ENCODE results near the gene STKLD1.

Gene STKLD1

GRCh38 chr9:133346021-133346785 is 30.0 kb upstream of the STKLD1 start:
- DNase-seq: no peak

- no peak for DNase-seq
Observed at GRCh38 chr9:133347515-133347984, 28.6 kb upstream of the STKLD1 start.

GRCh38 chr9:133347985-133348717 is 28.0 kb upstream of the STKLD1 start, which contains the start of the genes MED22 and RPL7A:
Gene MED22, minus strand, starts transcription at chr9:133348131. Its CDS starts 1,469 bp downstream, at chr9:133346662.
Gene RPL7A, plus strand, starts transcription at chr9:133348218. Its CDS starts 26 bp downstream, at chr9:133348244.
- DNase-seq: peak; percentile 97

- DNase-seq: no peak
Observed at GRCh38 chr9:133348718-133349573, 27.2 kb upstream of the STKLD1 start.

GRCh38 chr9:133349965-133350616 is 26.1 kb upstream of the STKLD1 start:
- no peak for DNase-seq

GRCh38 chr9:133351526-133351907 is 24.6 kb upstream of the STKLD1 start:
- DNase-seq: no peak

- peak; percentile 73 for DNase-seq
Observed at GRCh38 chr9:133351908-133352634, 24.1 kb upstream of the STKLD1 start.

- no peak for DNase-seq
Observed at GRCh38 chr9:133352635-133353340, 23.4 kb upstream of the STKLD1 start.

DNA sequence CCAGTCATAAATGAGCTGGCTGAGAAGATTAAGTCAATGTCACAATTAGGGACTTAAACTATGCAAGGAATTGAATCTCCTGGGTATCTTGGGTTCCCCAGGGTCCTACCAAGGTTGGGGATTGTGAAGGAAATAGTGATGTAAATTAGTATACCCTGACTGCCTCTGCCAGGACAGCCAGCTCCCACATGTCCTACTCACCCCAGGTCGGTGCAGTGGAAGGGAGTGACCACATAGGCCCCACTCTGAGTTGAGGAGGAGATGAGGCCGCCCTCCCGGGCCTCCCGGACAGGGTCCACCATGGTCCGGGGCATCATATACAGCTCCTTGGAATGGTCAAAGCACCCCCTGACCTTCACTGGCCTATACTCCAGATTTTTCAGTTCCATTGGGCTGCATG is 22.6 kb upstream of the STKLD1 start:
- DNase-seq: no peak

- DNase-seq: no peak
Observed at GRCh38 chr9:133354766-133355165, 21.4 kb upstream of the STKLD1 start.

DNA sequence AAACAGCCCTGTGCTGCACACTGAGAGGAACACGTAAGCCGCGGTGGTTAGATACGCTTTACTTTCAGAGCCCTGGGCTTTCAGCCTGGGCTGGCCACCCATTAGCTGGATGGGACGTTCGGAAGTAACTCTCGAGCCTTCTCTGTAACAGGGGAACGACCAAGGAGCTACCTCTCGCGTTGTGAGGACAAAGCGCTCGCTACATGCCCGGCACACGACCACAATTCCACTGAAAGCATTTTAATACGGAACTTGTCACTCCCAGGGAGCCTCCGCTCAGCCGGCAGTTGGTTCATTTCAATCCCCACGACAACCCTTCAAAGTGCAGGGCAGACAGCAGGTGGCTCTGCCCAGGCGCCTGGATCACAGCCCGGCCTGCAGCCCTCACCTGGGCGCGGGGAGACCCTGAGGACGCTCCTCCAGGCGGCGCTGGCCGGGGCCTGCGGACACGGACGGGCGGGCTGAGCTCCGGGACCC is 20.2 kb upstream of the STKLD1 start:
- DNase-seq: no peak

DNA sequence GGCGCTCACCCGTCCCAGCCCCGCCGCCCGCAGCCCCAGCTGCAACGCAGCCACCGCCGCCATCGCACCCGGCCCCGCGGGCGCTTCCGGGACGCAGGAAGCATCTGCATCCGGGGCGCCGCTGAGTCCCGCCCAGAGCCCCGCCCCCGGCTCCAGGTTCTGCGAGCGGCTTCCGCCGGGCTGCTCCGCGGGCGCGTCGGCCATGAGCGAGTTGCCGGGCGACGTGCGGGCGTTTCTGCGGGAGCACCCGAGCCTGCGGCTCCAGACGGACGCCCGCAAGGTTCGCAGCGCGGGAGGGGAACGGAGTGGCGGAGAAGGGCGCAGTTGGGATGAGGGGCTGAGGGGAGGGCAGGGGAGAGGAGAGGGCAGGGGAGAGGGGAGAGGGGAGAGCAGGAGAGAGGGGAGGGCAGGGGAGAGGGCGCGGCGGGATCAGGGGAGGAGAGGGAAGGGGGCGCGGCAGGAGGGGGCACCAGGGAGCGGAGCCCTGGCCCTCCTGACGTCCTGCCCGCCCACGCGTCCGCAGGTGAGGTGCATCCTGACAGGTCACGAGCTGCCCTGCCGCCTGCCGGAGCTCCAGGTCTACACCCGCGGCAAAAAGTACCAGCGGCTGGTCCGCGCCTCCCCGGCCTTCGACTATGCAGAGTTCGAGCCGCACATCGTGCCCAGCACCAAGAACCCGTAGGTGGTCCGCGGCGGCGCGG is 19.6 kb upstream of the STKLD1 start, which contains the start of the genes SURF1 and SURF2:
Gene SURF1 (minus strand): TSS at position 97 of the 701 bp plus-strand sequence. CDS start 34 bp downstream, at position 63.
Gene SURF2 (plus strand): TSS at position 160 of the 701 bp plus-strand sequence. CDS start 43 bp downstream, at position 203.
- peak; percentile 82 for DNase-seq

DNA sequence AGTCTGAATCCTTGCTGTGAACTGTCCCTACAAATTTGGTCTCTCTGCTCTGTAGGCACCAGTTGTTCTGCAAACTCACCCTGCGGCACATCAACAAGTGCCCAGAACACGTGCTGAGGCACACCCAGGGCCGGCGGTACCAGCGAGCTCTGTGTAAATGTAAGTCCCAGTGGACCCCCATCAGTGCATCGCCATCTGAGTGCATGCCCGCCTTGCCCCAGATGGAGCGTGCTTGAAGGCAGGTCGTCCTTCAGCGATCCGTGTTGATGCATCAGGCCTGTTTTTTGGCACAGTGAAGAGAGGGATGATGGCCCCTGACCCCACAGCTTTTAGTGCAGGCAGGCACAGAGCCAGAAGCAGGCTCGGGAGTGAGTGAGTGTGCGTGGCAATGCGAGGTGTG is 18.5 kb upstream of the STKLD1 start:
- no peak for DNase-seq

DNA sequence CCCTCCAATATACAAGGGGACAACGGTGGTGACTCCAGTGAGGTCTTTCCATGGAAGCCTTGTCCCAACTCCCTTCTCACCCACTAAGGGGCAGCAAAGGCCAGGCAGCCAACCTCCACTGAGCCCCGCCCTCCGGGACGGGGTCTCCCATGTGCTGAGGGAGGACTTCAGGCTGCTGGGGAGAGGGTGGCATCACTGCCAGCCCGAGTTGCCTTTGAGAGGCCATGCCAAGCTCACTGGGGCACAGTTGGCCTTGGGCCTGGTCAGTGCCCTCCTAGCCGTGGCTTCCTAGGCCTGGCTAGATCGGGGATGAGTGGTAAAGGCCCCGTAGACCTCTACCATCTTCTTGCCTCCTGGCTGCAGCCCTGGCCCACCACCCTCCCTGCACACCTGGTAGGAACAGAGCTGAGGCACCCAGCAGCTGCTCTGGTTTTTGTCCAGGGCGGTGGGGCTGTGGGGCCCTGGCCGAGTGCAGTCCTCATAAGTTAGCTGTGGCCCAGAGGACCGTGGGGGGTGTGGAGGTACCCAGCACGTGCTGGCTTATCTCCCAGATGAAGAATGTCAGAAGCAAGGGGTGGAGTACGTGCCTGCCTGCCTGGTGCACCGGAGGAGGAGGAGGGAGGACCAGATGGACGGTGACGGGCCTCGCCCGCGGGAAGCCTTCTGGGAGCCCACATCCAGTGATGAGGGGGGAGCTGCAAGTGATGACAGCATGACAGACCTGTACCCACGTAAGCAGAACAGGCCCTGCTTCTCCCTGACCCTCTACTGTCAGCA is 16.6 kb upstream of the STKLD1 start:
- no peak for DNase-seq

- DNase-seq: no peak
Observed at GRCh38 chr9:133360400-133361393, 15.5 kb upstream of the STKLD1 start.

- DNase-seq: no peak
Observed at GRCh38 chr9:133361507-133362092, 14.6 kb upstream of the STKLD1 start.

- no peak for DNase-seq
Observed at GRCh38 chr9:133362359-133363044, 13.7 kb upstream of the STKLD1 start.

Data from EL (cell line).